Activated naive CD4-positive, alpha-beta T cell treated with anti-CD3 and anti-CD28 coated beads for 36 hours (primary cell): Measurements from ENCODE around the gene TGFA. TPM values are rescaled to one million over a fixed set of nuclear protein-coding genes. Genes with fewer than 3 reads are reported as not detected.

Source experiments
- CTCF ChIA-PET: fragments of 350-600 bp; sonication (Branson Sonifier 250); formaldehyde crosslinking; loops from one replicate; lab custom pipeline; 2021; ENCODE audit warnings: antibody characterized with exemption; lab: Charles Lee
- DNase-seq: peaks from one replicate; pipeline ENCODE4 v3.0.0-alpha.2; 2020
- H3K27ac Mint-ChIP-seq: one replicate; pipeline ENCODE4 v1.8.0; 2021; ENCODE audit warnings: mild to moderate bottlenecking, mixed read lengths
- H3K27me3 Mint-ChIP-seq: one replicate; pipeline ENCODE4 v1.8.0; 2021; ENCODE audit warnings: low read depth, mixed read lengths
- H3K36me3 Mint-ChIP-seq: one replicate; pipeline ENCODE4 v1.8.0; 2021; ENCODE audit warnings: low read depth, mixed read lengths
- H3K4me1 Mint-ChIP-seq: one replicate; pipeline ENCODE4 v1.8.0; 2021; ENCODE audit warnings: low read depth, mixed read lengths
- H3K4me3 Mint-ChIP-seq: one replicate; pipeline ENCODE4 v1.8.0; 2021; ENCODE audit warnings: mild to moderate bottlenecking, moderate library complexity, mixed read lengths
- H3K9me3 Mint-ChIP-seq: one replicate; pipeline ENCODE4 v1.8.0; 2021; ENCODE audit warnings: mixed read lengths
- intact Hi-C: fragments of 100-400 bp; cut with micrococcal nuclease; formaldehyde crosslinking; loops from one replicate; pipeline ENCODE4 v1.15.1; 2023
- total RNA-seq, 2 experiments: library from RNA; stranded (reverse); gene quantifications; one replicate each; pipeline ENCODE4 v1.2.3, GENCODE V29; 2021

The TGFA gene
- total RNA-seq, result under 1 TPM; 0.33 to 0.64 TPM

DNA sequence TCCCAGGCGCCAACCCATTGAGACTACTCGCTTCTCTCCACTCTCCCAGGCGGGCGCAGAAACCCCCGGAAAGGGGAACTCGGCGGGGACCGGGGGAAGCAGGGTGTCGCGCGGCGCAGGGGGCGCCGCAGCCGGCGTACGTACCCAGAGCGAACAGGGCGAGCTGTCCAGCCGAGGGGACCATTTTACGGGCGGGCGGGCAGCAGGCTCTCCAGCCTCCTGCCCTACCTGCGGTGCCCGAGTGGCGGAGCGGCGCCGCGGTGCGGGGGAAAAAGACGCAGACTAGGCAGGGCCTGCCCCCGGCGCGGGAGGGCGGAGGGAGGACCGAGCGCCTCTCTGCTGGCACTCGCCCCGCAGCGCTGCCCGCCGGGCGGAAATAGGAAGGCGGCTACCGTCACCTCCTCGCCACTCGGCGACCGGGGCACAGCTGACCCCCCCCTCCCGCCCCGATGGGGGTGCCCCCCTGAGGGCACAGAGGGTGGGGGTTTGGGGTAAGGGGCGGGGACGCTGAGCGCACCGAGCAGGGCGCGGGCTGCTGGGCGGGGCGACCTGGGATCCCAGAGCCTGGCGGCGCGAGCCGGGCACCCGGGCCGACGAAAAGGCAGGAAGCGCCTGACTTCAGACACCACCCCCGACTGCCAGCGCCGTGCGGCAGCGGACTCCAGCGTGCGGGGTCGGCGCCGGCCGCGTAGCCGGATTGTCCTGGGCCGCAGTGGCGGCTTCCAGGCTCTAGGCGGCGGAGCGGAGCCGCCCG, at the start of gene TGFA:
TGFA (minus strand) TSS at position 243 of the 754 bp plus-strand sequence; CDS start at position 184, 59 bp downstream.
- H3K27me3 Mint-ChIP-seq, result peaks cover 11% of the 10 kb centered on the region
- no peaks in the 10 kb centered on the region for H3K36me3 Mint-ChIP-seq
- DNase-seq, result peak; percentile 77
- peak within 1 kb of the TSS; percentile 23 for H3K27ac Mint-ChIP-seq
- no peaks in the 10 kb centered on the region for H3K9me3 Mint-ChIP-seq
- peak within 1 kb of the TSS; percentile 78 for H3K4me3 Mint-ChIP-seq
- CTCF ChIA-PET, result interaction anchor here (1.2 to 3.4 kb wide), 3 partner anchors 13 to 250 kb away, joined by 3 to 14 read pairs (median 6); no protein-coding TSS in a partner anchor
- H3K4me1 Mint-ChIP-seq, result peaks cover 14% of the 10 kb centered on the region
- intact Hi-C loops, result loop anchor here (1.0 to 5.0 kb wide), 8 partner anchors 64 to 249 kb away; no protein-coding TSS in a partner anchor

DNA sequence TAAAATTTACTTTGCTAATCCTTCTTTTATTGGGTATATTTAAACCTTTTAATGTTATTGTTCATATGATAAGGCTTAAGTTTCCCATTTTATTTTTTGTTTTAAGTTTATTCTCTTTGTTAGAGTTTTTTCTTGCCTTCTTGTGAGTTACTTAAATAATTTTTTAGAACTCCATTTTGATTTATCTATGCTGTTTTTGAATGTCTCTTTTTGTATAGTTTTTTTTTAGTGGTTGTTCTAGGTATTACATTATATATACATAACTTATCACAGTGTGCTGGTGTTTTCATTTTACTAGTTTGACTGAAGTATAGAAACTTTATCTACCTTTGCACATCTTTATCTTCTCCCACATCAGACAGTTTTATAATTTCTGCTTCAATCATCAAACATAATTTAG, 49.4 kb upstream of the TGFA start:
- no peaks in the 10 kb centered on the region for H3K36me3 Mint-ChIP-seq
- H3K4me1 Mint-ChIP-seq, result peaks cover 6% of the 10 kb centered on the region
- no peak overlapping the region for H3K27ac Mint-ChIP-seq
- no peak for DNase-seq
- H3K9me3 Mint-ChIP-seq, result no peaks in the 10 kb centered on the region
- H3K4me3 Mint-ChIP-seq, result no peak overlapping the region
- no peaks in the 10 kb centered on the region for H3K27me3 Mint-ChIP-seq
- intact Hi-C loops, result no loop called here
- CTCF ChIA-PET, result interaction anchor here (1.2 kb wide), 1 partner anchor 33 kb away, joined by 3 read pairs; no protein-coding TSS in a partner anchor

DNA sequence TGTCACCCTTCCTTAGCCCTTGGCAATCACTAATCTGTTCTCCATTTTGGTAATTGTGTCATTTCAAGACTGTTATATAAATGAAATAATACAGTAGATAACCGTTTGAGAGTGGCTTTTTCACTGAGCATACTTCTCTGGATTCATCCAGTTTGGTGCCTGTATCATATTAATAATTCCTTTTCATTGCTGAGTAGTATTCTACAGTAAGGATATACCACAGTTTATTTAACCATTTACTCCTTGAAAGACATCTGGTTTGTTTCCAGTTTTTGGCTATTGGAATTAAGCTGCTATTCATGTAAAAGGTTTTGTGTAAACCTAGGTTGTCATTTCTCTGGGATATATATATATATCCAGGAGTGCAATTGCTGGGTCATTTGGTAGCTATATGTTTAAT, 44.6 kb upstream of the TGFA start:
- no peak overlapping the region for H3K4me3 Mint-ChIP-seq
- H3K27me3 Mint-ChIP-seq, result no peaks in the 10 kb centered on the region
- no peaks in the 10 kb centered on the region for H3K9me3 Mint-ChIP-seq
- no peak for DNase-seq
- no peaks in the 10 kb centered on the region for H3K36me3 Mint-ChIP-seq
- intact Hi-C loops, result no loop called here
- no peak overlapping the region for H3K27ac Mint-ChIP-seq
- CTCF ChIA-PET, result no interaction called here
- peaks cover 2% of the 10 kb centered on the region for H3K4me1 Mint-ChIP-seq

DNA sequence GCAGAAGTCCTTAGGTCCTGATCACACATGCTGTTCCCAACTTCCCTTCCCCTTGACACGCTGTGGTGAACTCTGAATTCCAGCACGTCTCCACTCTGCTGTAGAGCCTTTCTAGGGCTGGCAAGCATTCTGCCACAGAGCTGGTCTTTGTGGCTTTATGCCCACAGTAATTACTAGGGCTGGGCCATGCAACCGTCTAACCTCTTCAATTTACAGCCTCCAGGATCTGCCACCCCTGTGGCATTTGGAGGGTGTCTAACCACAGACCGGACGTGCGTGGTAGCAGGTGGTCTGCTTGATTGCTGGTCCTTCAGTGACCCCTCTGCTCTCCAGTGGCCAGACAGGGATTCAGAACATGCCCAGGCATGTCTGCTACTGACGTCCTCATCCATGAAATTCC, 43.1 kb upstream of the TGFA start:
- H3K4me3 Mint-ChIP-seq, result no peak overlapping the region
- H3K9me3 Mint-ChIP-seq, result no peaks in the 10 kb centered on the region
- intact Hi-C loops, result no loop called here
- H3K27ac Mint-ChIP-seq, result peak overlapping the region; percentile 9
- no peaks in the 10 kb centered on the region for H3K36me3 Mint-ChIP-seq
- no peak for DNase-seq
- no peaks in the 10 kb centered on the region for H3K27me3 Mint-ChIP-seq
- no peaks in the 10 kb centered on the region for H3K4me1 Mint-ChIP-seq
- CTCF ChIA-PET, result no interaction called here

DNA sequence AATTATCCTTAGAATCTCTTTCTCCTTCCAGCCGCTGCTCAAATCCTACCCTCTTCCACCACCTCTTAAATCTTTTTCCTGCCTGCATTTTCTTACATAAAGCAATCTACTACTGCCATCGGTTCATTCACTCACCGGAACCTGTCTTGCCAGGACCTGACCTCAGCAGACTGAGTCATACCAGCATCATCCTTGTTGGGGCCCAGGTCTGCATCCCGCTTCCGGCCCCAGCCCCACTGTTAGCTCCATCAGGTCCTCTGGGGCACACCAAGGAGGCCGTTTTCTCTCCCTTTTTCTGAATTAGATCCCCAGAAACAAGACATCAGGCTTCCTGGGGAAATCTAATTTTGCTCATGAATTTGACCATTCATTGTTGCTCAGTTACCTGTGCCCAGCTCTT, 42.7 kb upstream of the TGFA start:
- DNase-seq, result no peak
- Mint-ChIP-seq H3K9me3 (no peaks in the 10 kb centered on the region), H3K4me3 (no peak overlapping the region), H3K27me3 (no peaks in the 10 kb centered on the region), H3K36me3 (no peaks in the 10 kb centered on the region), H3K4me1 (no peaks in the 10 kb centered on the region), H3K27ac (no peak overlapping the region)
- CTCF ChIA-PET, result no interaction called here
- intact Hi-C loops, result no loop called here

DNA sequence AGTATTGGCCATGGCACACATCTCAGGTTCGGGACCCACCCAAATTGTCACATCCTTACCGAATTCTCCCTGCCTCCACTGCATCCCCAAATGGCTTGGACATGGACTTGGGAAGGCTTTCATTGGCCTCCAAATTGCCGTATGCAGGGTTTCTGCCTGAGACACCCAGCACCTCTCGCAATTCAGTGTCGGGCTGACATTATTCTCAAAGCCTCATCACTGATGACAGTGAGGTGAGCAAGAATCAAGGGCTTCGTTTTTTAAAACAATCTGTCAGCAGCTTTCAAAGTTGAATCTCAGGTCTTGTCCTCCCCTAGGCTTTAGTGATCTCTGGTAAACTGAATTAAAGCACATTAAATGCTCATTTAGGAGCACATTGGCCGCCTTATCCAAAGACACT, 29.5 kb upstream of the TGFA start:
- Mint-ChIP-seq H3K36me3 (no peaks in the 10 kb centered on the region), H3K27me3 (no peaks in the 10 kb centered on the region), H3K27ac (no peak overlapping the region), H3K9me3 (no peaks in the 10 kb centered on the region), H3K4me3 (no peak overlapping the region), H3K4me1 (no peaks in the 10 kb centered on the region)
- CTCF ChIA-PET, result no interaction called here
- no peak for DNase-seq
- intact Hi-C loops, result no loop called here

DNA sequence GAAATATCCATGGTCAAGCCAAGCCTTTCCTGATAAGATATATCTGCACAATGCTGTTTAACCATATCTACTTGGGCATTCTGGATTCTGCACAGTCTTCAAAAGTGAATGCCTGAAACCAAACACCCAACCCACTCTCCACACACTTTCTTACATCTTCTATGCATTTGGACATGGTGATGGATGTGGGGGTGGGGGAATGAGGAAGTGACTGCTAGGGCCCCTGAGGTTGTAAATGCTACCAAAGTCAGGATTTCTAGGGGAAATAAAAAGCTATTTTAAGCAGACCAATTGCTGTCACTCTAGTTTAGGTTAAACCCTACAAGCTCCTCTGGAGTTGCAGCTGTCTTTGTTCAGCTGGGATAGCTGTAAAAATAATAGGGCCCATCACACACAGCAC, 26.7 kb upstream of the TGFA start:
- Mint-ChIP-seq H3K4me3 (no peak overlapping the region), H3K4me1 (no peaks in the 10 kb centered on the region), H3K9me3 (no peaks in the 10 kb centered on the region), H3K36me3 (no peaks in the 10 kb centered on the region), H3K27ac (no peak overlapping the region), H3K27me3 (no peaks in the 10 kb centered on the region)
- no peak for DNase-seq
- intact Hi-C loops, result no loop called here
- CTCF ChIA-PET, result interaction anchor here (0.6 to 1.6 kb wide), 2 partner anchors 29 to 67 kb away, joined by 3 to 4 read pairs; no protein-coding TSS in a partner anchor

DNA sequence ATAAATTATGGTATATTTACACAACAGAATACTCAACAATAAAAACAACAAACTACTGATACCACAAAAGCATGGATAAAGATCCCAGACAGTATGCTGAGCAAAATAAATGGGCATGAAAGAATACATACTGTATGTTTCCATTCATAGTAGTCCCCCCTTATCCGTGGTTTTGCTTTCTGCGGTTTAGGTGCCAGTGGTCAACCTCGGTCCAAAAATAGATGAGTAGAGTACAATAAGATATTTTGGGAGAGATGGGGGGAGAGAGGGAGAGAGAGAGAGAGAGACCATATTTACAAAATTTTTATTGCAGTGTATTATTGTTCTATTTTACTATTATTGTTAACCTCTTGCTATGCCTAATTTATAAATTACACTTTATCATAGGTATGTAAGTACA, 21.0 kb upstream of the TGFA start:
- Mint-ChIP-seq H3K27ac (no peak overlapping the region), H3K36me3 (no peaks in the 10 kb centered on the region), H3K4me1 (peaks cover 3% of the 10 kb centered on the region), H3K4me3 (no peak overlapping the region), H3K9me3 (no peaks in the 10 kb centered on the region), H3K27me3 (no peaks in the 10 kb centered on the region)
- CTCF ChIA-PET, result no interaction called here
- intact Hi-C loops, result no loop called here
- DNase-seq, result no peak

DNA sequence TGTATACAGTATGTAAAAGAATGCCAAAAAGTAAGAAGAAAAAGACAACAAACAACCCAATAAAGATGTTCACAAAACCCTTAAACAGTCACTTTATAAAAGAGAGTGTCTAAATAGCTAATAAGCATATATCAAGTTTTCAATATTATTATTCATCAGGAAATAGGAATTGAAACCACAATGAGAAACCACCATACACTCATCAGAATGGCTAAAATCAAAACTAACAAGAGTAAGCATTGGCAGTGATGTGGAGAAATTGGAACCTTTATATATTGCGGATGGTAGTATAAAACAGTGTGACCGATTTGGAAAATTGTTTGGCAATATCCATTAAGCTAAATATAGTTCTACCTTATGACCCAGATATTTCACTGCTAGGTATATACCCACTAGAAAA, 20.5 kb upstream of the TGFA start:
- Mint-ChIP-seq H3K36me3 (no peaks in the 10 kb centered on the region), H3K9me3 (no peaks in the 10 kb centered on the region), H3K4me3 (no peak overlapping the region), H3K27ac (no peak overlapping the region), H3K4me1 (peaks cover 3% of the 10 kb centered on the region), H3K27me3 (no peaks in the 10 kb centered on the region)
- intact Hi-C loops, result no loop called here
- no peak for DNase-seq
- CTCF ChIA-PET, result no interaction called here

DNA sequence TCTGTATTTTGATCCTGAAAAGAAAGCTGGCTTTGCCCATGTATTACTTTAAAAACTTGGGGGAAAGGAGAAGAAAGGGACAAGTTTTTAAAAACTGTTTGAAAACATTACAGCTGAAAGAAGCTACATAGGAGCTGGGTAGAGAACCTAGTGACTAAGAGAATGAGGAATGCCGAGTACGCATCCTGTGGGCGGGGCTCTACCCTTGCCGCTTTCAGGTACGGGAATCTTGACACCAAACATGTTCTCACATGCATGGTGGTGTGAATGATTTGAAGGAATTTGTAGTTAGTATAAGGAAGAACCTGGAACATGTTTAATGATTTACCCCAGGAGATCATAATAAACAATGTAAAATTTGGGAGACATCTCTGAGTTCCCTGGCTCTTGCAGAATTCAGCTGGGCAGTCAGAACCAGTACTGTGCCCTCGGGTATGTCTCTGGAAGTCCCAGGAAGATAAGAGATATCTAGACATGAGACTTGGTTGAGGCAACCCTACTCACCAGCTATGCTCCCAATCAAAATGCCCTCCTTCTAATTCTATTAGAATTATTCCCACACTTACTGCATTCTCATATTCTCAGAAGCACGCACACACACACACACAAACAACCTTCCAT, 16.5 kb upstream of the TGFA start:
- no peak overlapping the region for H3K4me3 Mint-ChIP-seq
- no peaks in the 10 kb centered on the region for H3K36me3 Mint-ChIP-seq
- intact Hi-C loops, result no loop called here
- H3K9me3 Mint-ChIP-seq, result no peaks in the 10 kb centered on the region
- DNase-seq, result no peak
- H3K27ac Mint-ChIP-seq, result no peak overlapping the region
- CTCF ChIA-PET, result interaction anchor here (0.5 to 1.2 kb wide), 4 partner anchors 9 to 117 kb away, joined by 3 to 4 read pairs (median 3); no protein-coding TSS in a partner anchor
- peaks cover 3% of the 10 kb centered on the region for H3K4me1 Mint-ChIP-seq
- H3K27me3 Mint-ChIP-seq, result no peaks in the 10 kb centered on the region

DNA sequence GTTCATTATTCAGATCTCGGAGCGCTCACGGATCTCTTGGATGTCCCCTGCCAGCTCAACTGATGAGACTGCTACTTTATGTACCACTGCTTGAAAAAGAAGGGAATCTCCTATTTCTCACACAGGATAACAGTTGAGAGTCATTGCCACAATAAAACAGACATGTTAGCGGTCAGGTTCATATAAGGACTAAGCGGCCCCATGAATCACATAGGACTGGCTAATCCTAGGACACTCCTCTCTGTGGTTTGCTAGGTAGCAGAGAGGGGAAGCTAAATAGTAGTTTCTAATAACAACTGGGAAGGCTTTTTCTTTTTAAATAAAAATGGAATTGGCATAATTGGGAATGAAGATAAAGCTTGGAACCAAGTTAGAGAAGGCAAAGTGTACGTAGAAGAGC, 15.9 kb upstream of the TGFA start:
- H3K4me1 Mint-ChIP-seq, result peaks cover 3% of the 10 kb centered on the region
- no peaks in the 10 kb centered on the region for H3K36me3 Mint-ChIP-seq
- H3K9me3 Mint-ChIP-seq, result no peaks in the 10 kb centered on the region
- intact Hi-C loops, result no loop called here
- H3K4me3 Mint-ChIP-seq, result no peak overlapping the region
- no peak overlapping the region for H3K27ac Mint-ChIP-seq
- no peak for DNase-seq
- H3K27me3 Mint-ChIP-seq, result no peaks in the 10 kb centered on the region
- CTCF ChIA-PET, result interaction anchor here (0.5 to 1.2 kb wide), 5 partner anchors 8 to 74 kb away, joined by 3 to 4 read pairs (median 3); no protein-coding TSS in a partner anchor

DNA sequence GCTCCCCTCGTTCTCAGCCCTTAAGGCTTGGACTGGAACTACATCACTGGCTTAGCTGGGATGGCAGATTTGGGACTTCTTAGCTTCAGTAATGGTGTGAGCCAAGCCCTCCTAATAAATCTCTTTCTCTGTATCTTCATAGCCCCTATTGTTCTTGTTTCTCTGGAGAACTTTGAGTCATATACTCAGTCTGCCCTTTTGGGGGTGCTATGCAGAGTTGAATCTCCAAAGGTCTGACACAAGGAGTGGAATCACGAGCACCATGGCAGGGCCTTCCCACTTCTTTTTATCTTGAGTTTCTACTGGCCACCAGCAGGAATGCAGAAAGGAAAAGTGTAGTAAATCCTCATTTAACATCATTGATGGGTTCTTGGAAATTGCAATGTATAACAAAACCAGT, 13.3 kb upstream of the TGFA start:
- Mint-ChIP-seq H3K27ac (no peak overlapping the region), H3K4me3 (no peak overlapping the region), H3K9me3 (no peaks in the 10 kb centered on the region), H3K36me3 (no peaks in the 10 kb centered on the region), H3K4me1 (no peaks in the 10 kb centered on the region), H3K27me3 (no peaks in the 10 kb centered on the region)
- CTCF ChIA-PET, result interaction anchor here (1.4 kb wide), 1 partner anchor 14 kb away, joined by 3 read pairs; no protein-coding TSS in a partner anchor
- DNase-seq, result no peak
- intact Hi-C loops, result no loop called here
